Right lobe of liver (tissue), 6 donors: Measurements from ENCODE around the gene ATP10A. TPM values are rescaled to one million over a fixed set of nuclear protein-coding genes. Genes with fewer than 3 reads are reported as not detected.

Experiments used
- ATAC-seq, 4 donors: fragments of 200-7000 bp; cut with Tn5 transposase; one replicate each; pipeline ENCODE4 v1.9.1; 2020; ENCODE audit warnings: mild to moderate bottlenecking in 4 of 4, moderate library complexity in 4 of 4
- DNase-seq, 3 donors: peaks; one replicate each; pipeline ENCODE4 v3.0.0-alpha.2; 2020
- H3K27ac ChIP-seq, 3 donors: fragments of 200-600 bp; one replicate each; pipeline ENCODE4 v1.8.0; 2022
- H3K27me3 ChIP-seq, 2 donors: fragments of 200-600 bp; one replicate each; pipeline ENCODE4 v1.8.0; 2022
- H3K36me3 ChIP-seq, 4 donors: fragments of 200-600 bp; sonication (generic) in 1 of 4; one replicate each; pipeline versions ENCODE4 v1.5.1 to v1.8.0; 2017 to 2022; ENCODE audit warnings: control low read depth in 1 of 4
- H3K4me1 ChIP-seq, 4 donors: fragments of 200-600 bp; sonication (generic) in 1 of 4; one replicate each; pipeline versions ENCODE4 v1.5.1 to v1.8.0; 2017 to 2022; ENCODE audit warnings: control low read depth in 1 of 4
- H3K4me3 ChIP-seq, 3 donors: fragments of 200-600 bp; one replicate each; pipeline ENCODE4 v1.8.0; 2022
- H3K9me3 ChIP-seq, 4 donors: fragments of 200-600 bp; sonication (generic) in 1 of 4; one replicate each; pipeline versions ENCODE4 v1.5.1 to v1.8.0; 2017 to 2022; ENCODE audit warnings: control low read depth in 1 of 4
- POLR2A ChIP-seq: fragments of 450-650 bp; IDR thresholded peaks from one replicate; pipeline ENCODE4 v1.6.1; 2017; ENCODE audit warnings: antibody characterized with exemption, mild to moderate bottlenecking
- WGBS: methylation state at CpG from one replicate; pipeline ENCODE4 v1.1.6; 2018; ENCODE audit warnings: low coverage, low lambda C conversion rate; ENCODE audit not compliant: insufficient coverage; ENCODE audit errors: missing lambda C conversion rate; 5-methylcytosine and 5-hydroxymethylcytosine counted together
- intact Hi-C, 2 donors: fragments of 100-400 bp; cut with DNase I; formaldehyde crosslinking; loops; one replicate each; pipeline versions ENCODE4 v1.11.2 to v1.14.1; 2022
- total RNA-seq, 6 experiments: library from RNA; depleted of rRNA in 2 of 6; stranded (reverse); fragments of >200 nt in 2 of 6; fragmentation: NEBNext Ultra II Directional in 3 of 6; extraction: Animal tissue kit (Norgen Biotek cat#: 25700) in 3 of 6; gene quantifications; one replicate each; pipeline versions ENCODE4 v1.1.0 to v1.2.4, GENCODE V29; 2016 to 2023
- TF ChIP-seq, protein P1 (sequence below), 4 donors: fragments of 200-600 bp in 3 of 4; fragments of 450-650 bp in 1 of 4; IDR thresholded peaks; one replicate each; pipeline versions ENCODE4 v1.5.1 to v1.8.0; 2016 to 2022; ENCODE audit warnings: antibody characterized with exemption in 4 of 4, mild to moderate bottlenecking in 2 of 4
- donor health status: DM: no; HTN: yes; CAD: no.
- donor health status: DM: no; HTN: no; CAD: no.
- donor health status: DM: no; HTN: no; CAD: no.
- donor health status: DM: no; HTN: yes; CAD: no.
- donor health status: DM: no; HTN: yes; CAD: no.

The ATP10A gene
- total RNA-seq, 6 experiments from 2014 or later: 0.15 to 1.00 (median 0.34) TPM

DNA sequence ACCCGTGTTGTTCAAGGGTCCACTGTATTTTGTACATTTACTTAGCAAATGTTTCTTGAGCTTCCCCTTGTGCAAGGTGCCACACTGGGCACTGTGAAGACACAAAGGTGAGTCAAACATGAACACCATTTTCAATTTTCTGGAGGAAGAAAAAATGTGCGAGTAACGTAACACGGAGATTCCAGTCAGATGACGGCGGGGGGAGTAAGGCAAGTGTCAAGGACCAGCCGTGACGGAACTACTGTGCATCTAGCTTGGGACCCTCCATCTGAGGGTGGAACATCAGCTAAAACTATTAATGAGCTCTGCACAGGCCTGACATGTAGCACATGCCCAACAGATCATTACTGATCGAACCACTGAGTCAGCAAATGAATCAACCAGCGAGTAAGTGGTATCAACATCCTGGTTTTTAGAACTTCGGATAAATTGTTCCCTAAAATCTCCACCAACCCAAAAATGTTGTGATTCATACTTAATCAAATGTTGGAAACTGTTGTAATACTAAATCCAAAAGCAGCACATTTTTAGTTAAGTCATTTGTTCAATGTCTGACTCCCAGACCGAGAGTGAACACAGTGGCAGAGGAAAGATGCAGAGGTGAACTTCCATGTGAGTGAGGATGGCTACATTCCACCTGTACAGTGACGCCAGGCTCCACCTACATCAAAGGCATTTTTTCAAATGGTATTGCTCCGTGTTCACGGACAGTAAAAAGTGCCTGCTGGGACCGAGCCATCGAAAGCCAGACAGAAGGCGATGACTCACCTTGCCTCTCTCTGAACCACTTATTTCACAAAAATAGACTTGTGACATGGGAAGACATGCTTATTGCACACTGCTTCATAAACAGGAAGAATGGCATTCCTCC is 172.2 kb downstream of the ATP10A start:
- H3K27me3 ChIP-seq: no peaks in the 10 kb centered on the region
- no peaks in the 10 kb centered on the region for H3K36me3 ChIP-seq
- TF ChIP-seq, protein P1, sequence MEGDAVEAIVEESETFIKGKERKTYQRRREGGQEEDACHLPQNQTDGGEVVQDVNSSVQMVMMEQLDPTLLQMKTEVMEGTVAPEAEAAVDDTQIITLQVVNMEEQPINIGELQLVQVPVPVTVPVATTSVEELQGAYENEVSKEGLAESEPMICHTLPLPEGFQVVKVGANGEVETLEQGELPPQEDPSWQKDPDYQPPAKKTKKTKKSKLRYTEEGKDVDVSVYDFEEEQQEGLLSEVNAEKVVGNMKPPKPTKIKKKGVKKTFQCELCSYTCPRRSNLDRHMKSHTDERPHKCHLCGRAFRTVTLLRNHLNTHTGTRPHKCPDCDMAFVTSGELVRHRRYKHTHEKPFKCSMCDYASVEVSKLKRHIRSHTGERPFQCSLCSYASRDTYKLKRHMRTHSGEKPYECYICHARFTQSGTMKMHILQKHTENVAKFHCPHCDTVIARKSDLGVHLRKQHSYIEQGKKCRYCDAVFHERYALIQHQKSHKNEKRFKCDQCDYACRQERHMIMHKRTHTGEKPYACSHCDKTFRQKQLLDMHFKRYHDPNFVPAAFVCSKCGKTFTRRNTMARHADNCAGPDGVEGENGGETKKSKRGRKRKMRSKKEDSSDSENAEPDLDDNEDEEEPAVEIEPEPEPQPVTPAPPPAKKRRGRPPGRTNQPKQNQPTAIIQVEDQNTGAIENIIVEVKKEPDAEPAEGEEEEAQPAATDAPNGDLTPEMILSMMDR (IDR thresholded peaks at IDR 0.05): no peak
- no peak for TF ChIP-seq POLR2A
- H3K27ac ChIP-seq: no peak overlapping the region
- ATAC-seq (no peak), DNase-seq (no peak)
- H3K4me1 ChIP-seq: no peaks in the 10 kb centered on the region
- 59% methylated on average over 17 of the region's 18 CpGs for WGBS
- intact Hi-C loops: no loop called here
- H3K9me3 ChIP-seq: no peaks in the 10 kb centered on the region
- no peak overlapping the region for H3K4me3 ChIP-seq

DNA sequence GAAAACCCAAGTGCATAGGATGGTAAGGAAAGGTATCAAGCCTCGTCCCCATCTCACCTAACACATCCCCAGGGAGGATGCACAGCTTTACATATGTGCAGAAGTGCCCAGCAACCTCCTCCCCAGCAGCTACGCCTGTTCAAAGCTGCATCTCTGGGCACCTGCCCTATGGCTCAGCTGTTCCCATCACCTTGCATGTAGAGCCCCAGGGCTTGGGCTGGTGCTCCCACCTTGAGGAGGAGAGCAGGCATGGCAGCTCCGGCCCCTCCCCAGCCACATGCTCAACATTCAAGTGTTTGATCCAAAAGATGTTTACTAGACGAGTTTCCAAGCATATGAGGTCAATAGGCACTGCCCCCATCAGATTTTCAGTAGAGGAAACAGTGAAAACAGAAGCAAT is 173.5 kb downstream of the ATP10A start:
- TF ChIP-seq, protein P1 (IDR thresholded peaks at IDR 0.05): no peak
- no peak for TF ChIP-seq POLR2A
- H3K36me3 ChIP-seq: no peaks in the 10 kb centered on the region
- intact Hi-C loops: no loop called here
- DNase-seq (no peak), ATAC-seq (no peak)
- H3K9me3 ChIP-seq: no peaks in the 10 kb centered on the region
- 19% methylated on average over 3 of the region's 4 CpGs for WGBS
- H3K27ac ChIP-seq: no peak overlapping the region
- no peak overlapping the region for H3K4me3 ChIP-seq
- H3K27me3 ChIP-seq: no peaks in the 10 kb centered on the region
- H3K4me1 ChIP-seq: no peaks in the 10 kb centered on the region

DNA sequence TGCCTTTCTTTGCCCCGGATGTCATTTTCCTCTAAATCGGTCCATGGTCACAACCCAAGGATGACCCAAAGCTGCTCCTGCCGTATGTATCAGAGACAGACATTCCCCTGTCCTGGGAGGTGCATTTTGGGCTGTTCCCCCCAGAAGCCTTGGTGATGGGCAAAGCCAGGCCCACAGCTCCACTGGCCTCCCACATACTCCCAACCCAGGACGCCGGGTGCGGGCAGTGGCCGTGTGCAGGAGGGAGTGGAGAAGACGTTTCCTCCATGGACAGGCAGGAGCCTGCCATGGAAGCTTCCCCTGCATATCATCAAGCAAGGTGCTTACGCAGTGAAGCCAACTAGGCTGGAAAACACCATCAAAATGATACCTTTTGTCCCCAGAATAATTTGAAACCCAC is 175.0 kb downstream of the ATP10A start:
- no peak for TF ChIP-seq POLR2A
- TF ChIP-seq, protein P1 (IDR thresholded peaks at IDR 0.05): no peak
- Histone ChIP-seq H3K36me3 (no peaks in the 10 kb centered on the region), H3K27me3 (no peaks in the 10 kb centered on the region), H3K27ac (no peak overlapping the region), H3K4me1 (no peaks in the 10 kb centered on the region), H3K4me3 (no peak overlapping the region), H3K9me3 (no peaks in the 10 kb centered on the region)
- WGBS: 82% methylated on average over 5 of the region's 9 CpGs
- ATAC-seq (no peak), DNase-seq (no peak)
- intact Hi-C loops: no loop called here

DNA sequence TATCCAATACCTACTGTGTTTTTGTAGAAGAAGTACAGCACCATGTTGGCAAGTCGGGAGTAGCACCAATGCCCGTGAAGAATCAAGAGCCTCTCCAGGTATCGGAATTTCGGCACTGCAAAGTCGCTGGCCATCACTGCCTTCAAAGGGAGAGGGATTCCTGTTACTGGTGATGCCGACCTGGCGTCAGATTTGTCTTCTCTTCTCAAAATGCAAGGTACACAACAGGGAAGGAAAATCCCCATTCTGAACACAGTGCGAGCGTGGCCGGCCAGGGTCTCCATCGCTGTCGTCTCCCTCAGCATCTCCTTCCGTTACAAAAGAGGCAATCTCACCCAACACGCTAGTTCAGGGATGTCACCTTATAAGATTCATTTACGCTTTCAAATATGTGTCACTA is 175.4 kb downstream of the ATP10A start:
- H3K4me3 ChIP-seq: no peak overlapping the region
- no peak for DNase-seq
- no peaks in the 10 kb centered on the region for H3K9me3 ChIP-seq
- H3K27ac ChIP-seq: no peak overlapping the region
- H3K4me1 ChIP-seq: no peaks in the 10 kb centered on the region
- H3K36me3 ChIP-seq: no peaks in the 10 kb centered on the region
- ATAC-seq: no peak
- intact Hi-C loops: no loop called here
- no peaks in the 10 kb centered on the region for H3K27me3 ChIP-seq
- WGBS: 72% methylated on average over 14 of the region's 15 CpGs
- TF ChIP-seq, protein P1 (IDR thresholded peaks at IDR 0.05): no peak
- no peak for TF ChIP-seq POLR2A
